K562 (cell line): ENCODE measurements around the gene MCF2.

ENCODE experiments used
- BRCA1 ChIP-seq, 2 experiments: fragments of 450-650 bp in 1 of 2; sonication (generic) in 1 of 2; formaldehyde crosslinking in 1 of 2; IDR thresholded peaks; 2 replicates each; pipeline versions ENCODE4 v1.5.0 to v1.6.1; 2017 to 2020; ENCODE audit warnings: mild to moderate bottlenecking in 1 of 2, missing genetic modification reagents in 1 of 2
- KAT8 ChIP-seq: fragments of 450-650 bp; IDR thresholded peaks from 2 replicates; pipeline ENCODE4 v1.6.1; 2016; ENCODE audit warnings: low read depth, mild to moderate bottlenecking
- NR2C2 ChIP-seq, 2 experiments: fragments of 200-800 bp in 1 of 2; sonication (Bioruptor generic) in 1 of 2; sonication (generic) in 1 of 2; formaldehyde crosslinking in 1 of 2; IDR thresholded peaks; 2 replicates each; pipeline versions ENCODE4 v1.6.1 to v1.8.0; 2016 to 2022; ENCODE audit warnings: mild to moderate bottlenecking in 1 of 2, missing compliant biosample characterization in 1 of 2, missing genetic modification characterization in 1 of 2, missing genetic modification reagents in 1 of 2
- PPARD ChIP-seq: fragments of 250-450 bp; sonication (Bioruptor Pico); IDR thresholded peaks from 2 replicates; pipeline ENCODE4 v1.8.0; 2022; ENCODE audit warnings: inconsistent platforms, mild to moderate bottlenecking, moderate library complexity
- ZNF174 ChIP-seq: fragments of 250-450 bp; sonication (Bioruptor Pico); IDR thresholded peaks from 2 replicates; pipeline ENCODE4 v1.4.0; 2020; ENCODE audit warnings: mild to moderate bottlenecking
- TF ChIP-seq, protein P1 (sequence below): fragments of 450-650 bp; IDR thresholded peaks from 2 replicates; pipeline ENCODE4 v1.6.1; 2016; ENCODE audit warnings: mild to moderate bottlenecking, moderate library complexity

DNA sequence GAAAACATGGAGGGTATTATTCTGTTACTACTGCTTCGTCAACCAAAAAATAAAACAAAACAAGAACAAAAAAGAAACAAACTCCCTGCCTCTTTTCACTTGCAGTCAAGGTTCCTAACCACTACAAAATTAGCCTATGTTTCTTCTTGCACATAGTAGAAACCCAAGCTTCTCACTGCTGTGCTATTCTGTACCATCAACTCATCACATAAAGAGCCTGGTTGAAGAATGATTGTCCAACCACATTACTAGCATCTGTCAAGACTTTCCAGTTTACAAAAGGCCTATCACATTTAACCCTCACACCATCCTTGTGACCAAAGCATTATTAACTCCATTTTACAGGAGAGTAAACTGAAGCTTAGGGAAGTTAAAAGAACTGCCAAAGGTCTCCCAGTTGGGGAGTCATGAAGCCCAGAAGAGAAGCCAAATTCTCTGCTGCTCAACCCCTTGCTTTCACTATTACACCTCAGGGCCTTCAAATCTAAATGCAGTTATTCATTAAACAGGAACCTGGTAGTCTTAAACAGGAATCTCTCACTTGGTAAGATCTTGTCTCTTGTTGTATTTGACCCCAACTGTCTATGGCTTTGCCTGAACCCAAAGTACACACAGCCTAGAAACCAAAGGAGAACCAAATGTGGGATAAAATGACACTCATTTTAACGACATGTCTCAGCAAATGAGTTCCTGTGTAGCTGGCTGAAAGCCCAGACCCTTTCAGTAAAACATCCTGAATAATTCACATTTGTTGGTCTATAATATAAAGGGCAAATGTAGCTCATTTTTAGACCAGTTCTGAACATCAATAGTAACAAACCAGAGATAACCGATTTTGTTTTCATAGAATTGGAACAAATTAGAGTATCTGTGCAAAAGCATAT lies 168.8 kb downstream of the MCF2 start:
- TF ChIP-seq PPARD (CRISPR knock-in tag) (no peak), BRCA1 (IDR thresholded peaks at IDR 0.05) (no peak), BRCA1 (CRISPR knock-in tag; IDR thresholded peaks at IDR 0.05) (no peak), KAT8 (no peak), ZNF174 (CRISPR knock-in tag) (no peak), NR2C2 (CRISPR knock-in tag; IDR thresholded peaks at IDR 0.05) (no peak), NR2C2 (tag; IDR thresholded peaks at IDR 0.05) (no peak)
- TF ChIP-seq, protein P1, sequence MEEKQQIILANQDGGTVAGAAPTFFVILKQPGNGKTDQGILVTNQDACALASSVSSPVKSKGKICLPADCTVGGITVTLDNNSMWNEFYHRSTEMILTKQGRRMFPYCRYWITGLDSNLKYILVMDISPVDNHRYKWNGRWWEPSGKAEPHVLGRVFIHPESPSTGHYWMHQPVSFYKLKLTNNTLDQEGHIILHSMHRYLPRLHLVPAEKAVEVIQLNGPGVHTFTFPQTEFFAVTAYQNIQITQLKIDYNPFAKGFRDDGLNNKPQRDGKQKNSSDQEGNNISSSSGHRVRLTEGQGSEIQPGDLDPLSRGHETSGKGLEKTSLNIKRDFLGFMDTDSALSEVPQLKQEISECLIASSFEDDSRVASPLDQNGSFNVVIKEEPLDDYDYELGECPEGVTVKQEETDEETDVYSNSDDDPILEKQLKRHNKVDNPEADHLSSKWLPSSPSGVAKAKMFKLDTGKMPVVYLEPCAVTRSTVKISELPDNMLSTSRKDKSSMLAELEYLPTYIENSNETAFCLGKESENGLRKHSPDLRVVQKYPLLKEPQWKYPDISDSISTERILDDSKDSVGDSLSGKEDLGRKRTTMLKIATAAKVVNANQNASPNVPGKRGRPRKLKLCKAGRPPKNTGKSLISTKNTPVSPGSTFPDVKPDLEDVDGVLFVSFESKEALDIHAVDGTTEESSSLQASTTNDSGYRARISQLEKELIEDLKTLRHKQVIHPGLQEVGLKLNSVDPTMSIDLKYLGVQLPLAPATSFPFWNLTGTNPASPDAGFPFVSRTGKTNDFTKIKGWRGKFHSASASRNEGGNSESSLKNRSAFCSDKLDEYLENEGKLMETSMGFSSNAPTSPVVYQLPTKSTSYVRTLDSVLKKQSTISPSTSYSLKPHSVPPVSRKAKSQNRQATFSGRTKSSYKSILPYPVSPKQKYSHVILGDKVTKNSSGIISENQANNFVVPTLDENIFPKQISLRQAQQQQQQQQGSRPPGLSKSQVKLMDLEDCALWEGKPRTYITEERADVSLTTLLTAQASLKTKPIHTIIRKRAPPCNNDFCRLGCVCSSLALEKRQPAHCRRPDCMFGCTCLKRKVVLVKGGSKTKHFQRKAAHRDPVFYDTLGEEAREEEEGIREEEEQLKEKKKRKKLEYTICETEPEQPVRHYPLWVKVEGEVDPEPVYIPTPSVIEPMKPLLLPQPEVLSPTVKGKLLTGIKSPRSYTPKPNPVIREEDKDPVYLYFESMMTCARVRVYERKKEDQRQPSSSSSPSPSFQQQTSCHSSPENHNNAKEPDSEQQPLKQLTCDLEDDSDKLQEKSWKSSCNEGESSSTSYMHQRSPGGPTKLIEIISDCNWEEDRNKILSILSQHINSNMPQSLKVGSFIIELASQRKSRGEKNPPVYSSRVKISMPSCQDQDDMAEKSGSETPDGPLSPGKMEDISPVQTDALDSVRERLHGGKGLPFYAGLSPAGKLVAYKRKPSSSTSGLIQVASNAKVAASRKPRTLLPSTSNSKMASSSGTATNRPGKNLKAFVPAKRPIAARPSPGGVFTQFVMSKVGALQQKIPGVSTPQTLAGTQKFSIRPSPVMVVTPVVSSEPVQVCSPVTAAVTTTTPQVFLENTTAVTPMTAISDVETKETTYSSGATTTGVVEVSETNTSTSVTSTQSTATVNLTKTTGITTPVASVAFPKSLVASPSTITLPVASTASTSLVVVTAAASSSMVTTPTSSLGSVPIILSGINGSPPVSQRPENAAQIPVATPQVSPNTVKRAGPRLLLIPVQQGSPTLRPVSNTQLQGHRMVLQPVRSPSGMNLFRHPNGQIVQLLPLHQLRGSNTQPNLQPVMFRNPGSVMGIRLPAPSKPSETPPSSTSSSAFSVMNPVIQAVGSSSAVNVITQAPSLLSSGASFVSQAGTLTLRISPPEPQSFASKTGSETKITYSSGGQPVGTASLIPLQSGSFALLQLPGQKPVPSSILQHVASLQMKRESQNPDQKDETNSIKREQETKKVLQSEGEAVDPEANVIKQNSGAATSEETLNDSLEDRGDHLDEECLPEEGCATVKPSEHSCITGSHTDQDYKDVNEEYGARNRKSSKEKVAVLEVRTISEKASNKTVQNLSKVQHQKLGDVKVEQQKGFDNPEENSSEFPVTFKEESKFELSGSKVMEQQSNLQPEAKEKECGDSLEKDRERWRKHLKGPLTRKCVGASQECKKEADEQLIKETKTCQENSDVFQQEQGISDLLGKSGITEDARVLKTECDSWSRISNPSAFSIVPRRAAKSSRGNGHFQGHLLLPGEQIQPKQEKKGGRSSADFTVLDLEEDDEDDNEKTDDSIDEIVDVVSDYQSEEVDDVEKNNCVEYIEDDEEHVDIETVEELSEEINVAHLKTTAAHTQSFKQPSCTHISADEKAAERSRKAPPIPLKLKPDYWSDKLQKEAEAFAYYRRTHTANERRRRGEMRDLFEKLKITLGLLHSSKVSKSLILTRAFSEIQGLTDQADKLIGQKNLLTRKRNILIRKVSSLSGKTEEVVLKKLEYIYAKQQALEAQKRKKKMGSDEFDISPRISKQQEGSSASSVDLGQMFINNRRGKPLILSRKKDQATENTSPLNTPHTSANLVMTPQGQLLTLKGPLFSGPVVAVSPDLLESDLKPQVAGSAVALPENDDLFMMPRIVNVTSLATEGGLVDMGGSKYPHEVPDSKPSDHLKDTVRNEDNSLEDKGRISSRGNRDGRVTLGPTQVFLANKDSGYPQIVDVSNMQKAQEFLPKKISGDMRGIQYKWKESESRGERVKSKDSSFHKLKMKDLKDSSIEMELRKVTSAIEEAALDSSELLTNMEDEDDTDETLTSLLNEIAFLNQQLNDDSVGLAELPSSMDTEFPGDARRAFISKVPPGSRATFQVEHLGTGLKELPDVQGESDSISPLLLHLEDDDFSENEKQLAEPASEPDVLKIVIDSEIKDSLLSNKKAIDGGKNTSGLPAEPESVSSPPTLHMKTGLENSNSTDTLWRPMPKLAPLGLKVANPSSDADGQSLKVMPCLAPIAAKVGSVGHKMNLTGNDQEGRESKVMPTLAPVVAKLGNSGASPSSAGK: no peak
